Esophagus squamous epithelium (tissue), 5 donors: Measurements from ENCODE around the gene TSNAX. TPM values are rescaled to one million over a fixed set of nuclear protein-coding genes. Genes with fewer than 3 reads are reported as not detected.

Experiments
- DNase-seq: peaks from one replicate; lab custom pipeline; 2025; lab: John Stamatoyannopoulos, UW
- H3K27ac ChIP-seq, 4 donors: fragments of 200-600 bp; sonication (generic); one replicate each; pipeline ENCODE4 v1.5.1; 2016 to 2019; ENCODE audit warnings: mild to moderate bottlenecking in 1 of 4
- H3K27me3 ChIP-seq, 4 donors: fragments of 200-600 bp; sonication (generic); 1 replicate in 3 of 4; 2 replicates in 1 of 4; pipeline versions ENCODE4 v1.5.1 to v1.6.0; 2017 to 2021; ENCODE audit warnings: antibody characterized with exemption in 1 of 4
- H3K36me3 ChIP-seq, 3 donors: fragments of 200-600 bp; sonication (generic); one replicate each; pipeline ENCODE4 v1.5.1; 2016 to 2019
- H3K4me1 ChIP-seq, 3 donors: fragments of 200-600 bp; sonication (generic); one replicate each; pipeline ENCODE4 v1.5.1; 2017 to 2019
- H3K4me3 ChIP-seq, 4 donors: fragments of 200-600 bp; sonication (generic); 1 replicate in 3 of 4; 2 replicates in 1 of 4; pipeline ENCODE4 v1.5.1; 2016 to 2019; ENCODE audit warnings: mild to moderate bottlenecking in 2 of 4, moderate library complexity in 1 of 4
- H3K9me3 ChIP-seq, 3 donors: fragments of 200-600 bp; sonication (generic); one replicate each; pipeline ENCODE4 v1.5.1; 2016 to 2019
- POLR2A ChIP-seq, 4 donors: fragments of 450-650 bp; IDR thresholded peaks; one replicate each; pipeline ENCODE4 v1.6.1; 2017; ENCODE audit warnings: antibody characterized with exemption in 4 of 4, mild to moderate bottlenecking in 4 of 4, moderate library complexity in 3 of 4
- WGBS, 2 donors: methylation state at CpG; one replicate each; pipeline ENCODE4 v1.1.5; 2018; 5-methylcytosine and 5-hydroxymethylcytosine counted together
- intact Hi-C: fragments of 100-400 bp; cut with DNase I; formaldehyde crosslinking; loops from one replicate; pipeline ENCODE4 v1.15.0; 2022
- total RNA-seq, 4 donors: library from RNA; depleted of rRNA; stranded (reverse); fragments of >200 nt; gene quantifications; one replicate each; pipeline ENCODE4 v1.1.0, GENCODE V29; 2016
- TF ChIP-seq, protein P1 (sequence below), 6 experiments: fragments of 450-650 bp in 4 of 6; fragments of 200-600 bp in 2 of 6; sonication (generic) in 2 of 6; IDR thresholded peaks; one replicate each; pipeline ENCODE4 v1.5.1; 2016 to 2019; ENCODE audit warnings: antibody characterized with exemption in 6 of 6, mild to moderate bottlenecking in 4 of 6, moderate library complexity in 4 of 6
- donor health status: DM: yes; HTN: yes; CAD: no.

TSNAX gene
- total RNA-seq, 4 donors from 2014 or later: 11.6 to 28.4 (median 22.3) TPM

DNA sequence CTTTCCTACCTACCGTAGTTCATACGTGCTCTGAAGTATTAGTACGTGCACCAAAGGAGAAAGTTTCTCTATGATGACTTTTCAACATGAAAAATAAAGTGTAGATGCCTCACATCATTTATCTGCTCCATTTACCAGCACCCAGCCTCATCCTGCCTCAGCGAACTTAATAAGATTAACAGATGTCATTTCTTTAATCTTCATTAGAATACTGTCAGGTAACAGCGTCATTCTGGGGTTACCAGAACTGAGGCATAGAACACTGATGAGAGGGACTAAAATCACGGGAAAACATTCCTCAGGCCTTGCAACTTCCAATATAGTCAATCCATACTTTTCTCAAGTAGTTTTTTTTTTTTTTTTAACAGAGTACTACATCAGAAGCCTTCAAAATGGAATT, 54.9 kb downstream of the TSNAX start:
- Histone ChIP-seq H3K27ac (no peak overlapping the region), H3K4me3 (no peak overlapping the region), H3K9me3 (no peaks in the 10 kb centered on the region), H3K27me3 (no peaks in the 10 kb centered on the region), H3K4me1 (no peaks in the 10 kb centered on the region), H3K36me3 (no peaks in the 10 kb centered on the region)
- no peak for TF ChIP-seq POLR2A (IDR thresholded peaks at IDR 0.05)
- TF ChIP-seq, protein P1, sequence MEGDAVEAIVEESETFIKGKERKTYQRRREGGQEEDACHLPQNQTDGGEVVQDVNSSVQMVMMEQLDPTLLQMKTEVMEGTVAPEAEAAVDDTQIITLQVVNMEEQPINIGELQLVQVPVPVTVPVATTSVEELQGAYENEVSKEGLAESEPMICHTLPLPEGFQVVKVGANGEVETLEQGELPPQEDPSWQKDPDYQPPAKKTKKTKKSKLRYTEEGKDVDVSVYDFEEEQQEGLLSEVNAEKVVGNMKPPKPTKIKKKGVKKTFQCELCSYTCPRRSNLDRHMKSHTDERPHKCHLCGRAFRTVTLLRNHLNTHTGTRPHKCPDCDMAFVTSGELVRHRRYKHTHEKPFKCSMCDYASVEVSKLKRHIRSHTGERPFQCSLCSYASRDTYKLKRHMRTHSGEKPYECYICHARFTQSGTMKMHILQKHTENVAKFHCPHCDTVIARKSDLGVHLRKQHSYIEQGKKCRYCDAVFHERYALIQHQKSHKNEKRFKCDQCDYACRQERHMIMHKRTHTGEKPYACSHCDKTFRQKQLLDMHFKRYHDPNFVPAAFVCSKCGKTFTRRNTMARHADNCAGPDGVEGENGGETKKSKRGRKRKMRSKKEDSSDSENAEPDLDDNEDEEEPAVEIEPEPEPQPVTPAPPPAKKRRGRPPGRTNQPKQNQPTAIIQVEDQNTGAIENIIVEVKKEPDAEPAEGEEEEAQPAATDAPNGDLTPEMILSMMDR (IDR thresholded peaks at IDR 0.05): no peak
- intact Hi-C loops: no loop called here
- WGBS, 2 donors: 89 to 92% methylated on average over 6 of the region's 6 CpGs
- no peak for DNase-seq

DNA sequence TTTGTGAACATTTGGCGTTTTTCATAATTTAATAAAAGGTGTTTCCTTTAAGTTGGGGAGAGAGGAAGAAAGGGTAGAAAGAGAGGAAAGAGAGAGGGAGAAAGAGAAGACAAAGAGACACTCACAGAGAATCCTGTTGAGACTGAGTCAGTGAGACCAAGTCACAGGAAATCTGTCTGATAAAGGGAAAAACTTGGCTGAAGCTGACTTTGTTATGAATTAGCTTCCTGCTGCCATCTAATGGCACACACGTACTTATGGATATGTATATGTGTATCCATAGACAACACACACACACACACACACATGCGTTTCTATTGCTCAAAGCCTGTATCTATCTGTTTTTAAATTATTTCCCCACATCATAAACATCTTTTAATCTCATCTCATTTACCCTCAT, 55.6 kb downstream of the TSNAX start:
- whole genome bisulfite sequencing, 2 donors: 22 to 26% methylated on average over 3 of the region's 3 CpGs
- TF ChIP-seq, protein P1 (IDR thresholded peaks at IDR 0.05): peak in 1 of 6 experiments; percentile 23
- TF ChIP-seq POLR2A (IDR thresholded peaks at IDR 0.05): no peak
- Histone ChIP-seq H3K36me3 (no peaks in the 10 kb centered on the region), H3K4me1 (no peaks in the 10 kb centered on the region), H3K4me3 (no peak overlapping the region), H3K9me3 (no peaks in the 10 kb centered on the region), H3K27ac (no peak overlapping the region), H3K27me3 (no peaks in the 10 kb centered on the region)
- intact Hi-C loops: no loop called here
- DNase-seq: no peak

DNA sequence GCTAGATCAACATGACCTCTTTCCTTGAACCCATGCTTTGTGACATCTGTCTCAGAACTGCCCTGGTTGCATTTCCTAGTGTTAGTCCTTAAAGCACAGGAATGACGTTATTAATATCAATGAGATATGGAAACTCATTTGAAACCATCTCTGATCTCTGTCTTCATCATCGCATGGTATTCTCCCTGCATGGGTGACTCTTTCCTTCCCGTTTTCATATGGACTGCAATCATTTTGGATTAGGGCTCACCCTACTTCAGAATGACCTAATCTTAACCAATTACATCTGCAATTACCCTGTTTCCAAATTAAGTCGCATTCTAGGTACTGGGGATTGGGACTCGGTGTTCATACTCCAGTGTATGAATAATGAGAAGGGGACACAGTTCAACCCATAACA, 56.5 kb downstream of the TSNAX start:
- no peak for DNase-seq
- intact Hi-C loops: no loop called here
- 74 to 82% methylated on average over 4 to 5 of the region's 5 CpGs for WGBS, 2 donors
- no peak for TF ChIP-seq POLR2A (IDR thresholded peaks at IDR 0.05)
- TF ChIP-seq, protein P1 (IDR thresholded peaks at IDR 0.05): no peak
- Histone ChIP-seq H3K27ac (no peak overlapping the region), H3K4me3 (no peak overlapping the region), H3K36me3 (no peaks in the 10 kb centered on the region), H3K27me3 (no peaks in the 10 kb centered on the region), H3K9me3 (no peaks in the 10 kb centered on the region), H3K4me1 (no peaks in the 10 kb centered on the region)

DNA sequence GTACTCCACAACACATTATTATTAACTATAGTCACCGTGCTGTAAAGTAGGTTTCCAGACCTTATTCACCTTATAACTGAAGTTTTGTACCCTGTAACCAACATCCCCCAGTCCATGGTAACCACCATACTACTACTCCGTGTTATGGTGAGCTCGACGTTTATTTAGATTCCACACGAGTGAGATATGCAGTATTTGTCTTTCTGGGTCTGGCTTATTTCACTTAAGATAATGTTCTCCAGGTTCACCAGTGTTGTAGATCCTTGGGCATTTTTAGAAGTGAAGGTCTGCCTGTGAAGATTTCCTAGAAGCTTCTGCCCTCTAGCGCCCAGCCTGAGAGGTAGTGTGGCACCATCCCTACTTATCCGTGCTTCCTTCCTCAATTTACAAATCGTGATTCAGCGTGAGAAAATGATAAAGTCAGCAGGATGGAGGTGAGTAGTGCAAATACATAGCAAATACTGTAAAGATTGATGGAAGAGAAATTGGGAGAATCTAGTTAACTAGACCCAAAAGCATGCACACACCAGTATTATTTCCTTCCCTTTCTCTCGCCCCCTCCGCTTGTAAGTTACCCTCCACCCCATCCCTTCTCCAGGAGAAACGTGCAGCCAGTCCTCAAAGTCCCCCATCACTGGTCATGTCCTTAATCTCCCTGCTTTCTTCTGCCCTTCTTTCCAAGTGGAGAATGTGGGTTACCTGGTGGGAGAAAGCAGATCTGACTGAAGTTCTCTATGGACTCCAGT, 62.2 kb downstream of the TSNAX start:
- no peak for TF ChIP-seq POLR2A (IDR thresholded peaks at IDR 0.05)
- TF ChIP-seq, protein P1 (IDR thresholded peaks at IDR 0.05): peak; percentile 35 to 78 (median 60)
- Histone ChIP-seq H3K27me3 (no peaks in the 10 kb centered on the region), H3K4me1 (peaks cover 0 to 6% (median 0%) of the 10 kb centered on the region in 3 donors), H3K9me3 (no peaks in the 10 kb centered on the region), H3K4me3 (no peak overlapping the region), H3K27ac (no peak overlapping the region), H3K36me3 (no peaks in the 10 kb centered on the region)
- 18 to 21% methylated on average over 12 of the region's 12 CpGs for WGBS, 2 donors
- DNase-seq: no peak
- intact Hi-C loops: no loop called here

DNA sequence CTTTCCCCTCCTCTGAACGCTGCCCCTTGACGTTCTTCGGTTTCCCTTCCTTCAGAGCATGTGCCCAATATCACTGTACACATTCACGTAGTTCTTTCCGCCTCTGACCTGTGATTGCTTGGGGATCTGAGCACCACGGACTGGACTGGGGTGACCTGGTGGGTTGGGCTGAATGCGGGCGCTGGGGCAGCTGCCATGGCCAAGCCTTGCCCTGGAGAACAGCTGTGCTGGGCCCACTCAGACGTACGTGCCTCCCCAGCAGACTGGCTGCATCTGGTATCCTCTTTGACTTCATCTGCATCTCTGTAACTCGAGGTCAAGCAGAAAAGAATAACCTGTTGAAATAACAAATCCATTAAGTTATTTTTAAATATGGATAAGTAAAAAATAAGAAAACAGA, 63.0 kb downstream of the TSNAX start:
- no peak for DNase-seq
- H3K27ac ChIP-seq: no peak overlapping the region
- H3K27me3 ChIP-seq: no peaks in the 10 kb centered on the region
- WGBS, 2 donors: 75 to 77% methylated on average over 9 to 11 of the region's 11 CpGs
- H3K9me3 ChIP-seq: no peaks in the 10 kb centered on the region
- H3K4me3 ChIP-seq: no peak overlapping the region
- no peaks in the 10 kb centered on the region for H3K36me3 ChIP-seq
- H3K4me1 ChIP-seq: peaks cover 0 to 6% (median 0%) of the 10 kb centered on the region in 3 donors
- intact Hi-C loops: no loop called here
- TF ChIP-seq, protein P1 (IDR thresholded peaks at IDR 0.05): no peak
- no peak for TF ChIP-seq POLR2A (IDR thresholded peaks at IDR 0.05)
